ENCODE measurements around the gene SCGN.
"Not testable (repeated sequence)": the region's sequence is repeated elsewhere in the genome, so short reads cannot be mapped to it uniquely, and the experiment has no call there.

The SCGN gene

DNA sequence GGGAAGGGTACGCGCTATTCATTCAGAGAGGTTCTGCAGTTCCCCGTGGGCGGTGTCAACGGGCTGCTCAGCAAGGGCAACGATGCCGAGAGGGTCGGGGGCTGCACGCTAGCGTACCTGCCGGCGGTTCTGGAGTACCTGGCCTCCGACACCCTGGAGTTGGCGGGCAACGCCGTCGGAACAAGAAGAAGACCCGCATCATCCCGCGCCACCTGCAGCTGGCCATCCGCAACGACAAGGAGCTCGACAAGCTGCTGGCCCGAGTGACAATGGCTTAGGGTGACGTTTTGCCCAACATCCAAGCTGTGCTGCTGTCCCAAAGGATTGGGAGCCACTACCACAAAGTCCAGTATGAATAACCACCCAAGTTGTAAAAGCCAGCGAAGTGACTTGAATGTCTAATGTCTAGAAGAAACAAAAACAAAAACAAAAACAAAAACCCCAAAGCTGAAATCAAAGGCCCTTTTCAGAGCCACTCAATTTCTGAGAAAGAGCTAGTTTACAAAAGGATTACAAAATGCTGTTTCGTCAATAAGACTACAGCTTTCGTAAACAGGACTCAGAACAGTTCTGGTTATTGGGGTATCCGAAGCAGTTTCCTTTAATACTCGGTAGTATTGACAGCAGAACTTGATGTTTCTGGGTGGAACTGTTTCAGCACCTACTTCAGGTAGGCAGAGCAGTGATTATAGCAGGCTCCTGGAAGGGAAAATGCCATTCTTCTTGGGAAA, 80.6 kb downstream of the SCGN start:
- no peak for DNase-seq

DNA sequence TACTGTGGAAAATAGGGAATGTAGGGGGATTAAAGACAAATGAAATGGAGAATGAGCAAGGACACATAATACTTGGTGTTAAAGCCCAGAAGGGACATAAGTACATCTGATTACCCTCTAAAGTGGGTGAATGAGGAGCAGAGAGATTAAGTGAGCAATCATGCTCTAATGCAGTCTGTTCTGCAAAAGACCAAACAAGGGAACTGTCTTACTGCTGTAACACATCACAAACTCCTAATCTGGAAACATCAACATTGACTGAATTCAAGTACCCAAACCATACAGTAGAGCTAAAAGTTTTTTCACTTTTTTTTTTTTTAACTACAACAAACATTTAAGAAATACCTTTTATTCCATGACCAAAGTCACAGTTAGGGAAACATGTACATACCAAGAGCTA, 83.2 kb downstream of the SCGN start:
- DNase-seq, result no peak

DNA sequence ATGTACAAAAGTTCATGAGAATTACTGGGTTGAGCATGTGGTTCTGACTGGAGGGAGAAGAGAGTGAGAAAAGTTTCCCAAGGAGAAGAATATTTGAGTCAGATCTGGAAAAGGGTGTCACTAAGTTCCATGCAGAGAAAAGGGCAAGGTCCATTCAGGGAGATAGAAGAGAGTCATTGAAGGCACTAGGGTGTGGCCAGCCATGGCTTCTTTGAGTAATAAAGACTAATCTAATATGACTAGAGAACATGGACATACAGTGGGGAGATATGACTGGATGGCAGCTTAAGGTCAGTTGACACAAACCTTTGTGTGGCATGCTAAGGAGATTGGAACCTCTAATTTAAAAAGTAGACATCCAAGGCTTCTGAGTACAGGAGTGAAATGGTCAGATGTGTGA, 91.9 kb downstream of the SCGN start:
- no peak for DNase-seq

DNA sequence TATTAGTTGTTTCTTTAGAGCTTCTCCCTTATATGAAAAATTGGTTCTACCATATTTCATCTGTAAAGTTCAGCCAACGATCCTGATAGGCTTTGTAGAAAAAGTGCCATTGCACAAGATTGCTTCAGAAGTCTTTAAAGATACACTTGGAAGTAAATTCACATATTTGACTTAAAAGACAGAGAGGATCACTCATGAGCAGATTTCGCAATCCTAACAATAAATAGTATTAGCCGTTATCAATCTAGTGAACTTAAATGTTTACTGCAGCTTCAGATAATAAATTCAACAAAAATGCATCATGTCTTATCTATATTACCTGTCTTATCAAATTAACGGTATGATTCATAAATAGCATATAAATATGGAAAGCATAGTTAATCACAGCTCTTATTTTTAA, 93.8 kb downstream of the SCGN start:
- no peak for DNase-seq

DNA sequence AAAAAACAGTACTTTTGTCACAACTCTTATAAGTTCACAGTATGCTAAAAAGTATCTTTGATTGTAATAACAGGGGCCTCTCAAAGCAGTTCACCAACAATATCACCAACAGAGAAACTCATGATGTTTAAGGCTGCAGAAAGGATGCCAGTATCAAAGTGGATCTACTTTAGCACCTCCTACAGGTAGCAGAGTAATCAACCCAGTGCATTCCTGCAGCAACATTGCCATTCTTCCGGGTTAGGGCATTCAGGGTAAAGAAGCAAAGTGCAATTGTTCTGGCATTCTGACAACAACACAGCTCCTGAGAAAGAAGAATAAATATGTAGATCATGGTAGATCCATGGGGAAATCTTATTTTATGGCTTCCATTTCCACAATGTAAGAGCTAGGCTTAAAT, 95.0 kb downstream of the SCGN start:
- DNase-seq, result no peak

DNA sequence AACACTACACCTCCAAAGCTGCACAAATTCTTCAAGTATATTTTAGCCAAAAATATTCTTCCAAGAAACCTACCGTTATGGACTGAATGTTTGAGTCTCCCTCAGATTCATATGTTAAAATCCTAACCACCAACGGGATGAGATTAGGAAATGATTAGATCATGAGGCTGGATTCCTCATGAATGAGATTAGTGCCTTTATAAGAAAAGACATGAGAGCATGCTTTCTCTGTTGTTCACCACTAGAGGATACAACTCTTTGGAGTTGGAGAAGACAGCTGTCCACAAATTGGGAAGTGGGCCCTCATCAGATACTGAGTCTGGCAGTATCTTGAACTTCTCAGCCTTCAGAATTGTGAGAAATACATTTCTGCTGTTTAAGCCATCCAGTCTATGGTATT, 95.5 kb downstream of the SCGN start:
- no peak for DNase-seq

DNA sequence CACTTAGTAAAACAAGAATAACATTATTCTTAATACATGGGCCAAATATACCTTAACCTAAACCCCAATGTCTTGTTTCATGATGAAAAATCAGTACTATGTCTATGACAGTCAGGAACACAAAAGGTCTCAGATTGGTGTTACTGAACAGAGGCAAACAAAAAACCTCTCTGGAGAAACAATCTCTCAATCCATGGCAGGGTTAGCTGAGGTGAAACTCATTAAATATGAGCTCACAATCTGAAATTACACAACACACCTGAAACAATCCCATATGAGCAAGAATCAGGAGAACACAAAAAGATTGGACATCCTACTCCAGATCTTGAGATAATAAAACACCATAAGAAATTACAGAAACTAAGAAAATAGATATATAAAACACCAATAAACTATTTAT, 96.0 kb downstream of the SCGN start:
- DNase-seq, result no peak

DNA sequence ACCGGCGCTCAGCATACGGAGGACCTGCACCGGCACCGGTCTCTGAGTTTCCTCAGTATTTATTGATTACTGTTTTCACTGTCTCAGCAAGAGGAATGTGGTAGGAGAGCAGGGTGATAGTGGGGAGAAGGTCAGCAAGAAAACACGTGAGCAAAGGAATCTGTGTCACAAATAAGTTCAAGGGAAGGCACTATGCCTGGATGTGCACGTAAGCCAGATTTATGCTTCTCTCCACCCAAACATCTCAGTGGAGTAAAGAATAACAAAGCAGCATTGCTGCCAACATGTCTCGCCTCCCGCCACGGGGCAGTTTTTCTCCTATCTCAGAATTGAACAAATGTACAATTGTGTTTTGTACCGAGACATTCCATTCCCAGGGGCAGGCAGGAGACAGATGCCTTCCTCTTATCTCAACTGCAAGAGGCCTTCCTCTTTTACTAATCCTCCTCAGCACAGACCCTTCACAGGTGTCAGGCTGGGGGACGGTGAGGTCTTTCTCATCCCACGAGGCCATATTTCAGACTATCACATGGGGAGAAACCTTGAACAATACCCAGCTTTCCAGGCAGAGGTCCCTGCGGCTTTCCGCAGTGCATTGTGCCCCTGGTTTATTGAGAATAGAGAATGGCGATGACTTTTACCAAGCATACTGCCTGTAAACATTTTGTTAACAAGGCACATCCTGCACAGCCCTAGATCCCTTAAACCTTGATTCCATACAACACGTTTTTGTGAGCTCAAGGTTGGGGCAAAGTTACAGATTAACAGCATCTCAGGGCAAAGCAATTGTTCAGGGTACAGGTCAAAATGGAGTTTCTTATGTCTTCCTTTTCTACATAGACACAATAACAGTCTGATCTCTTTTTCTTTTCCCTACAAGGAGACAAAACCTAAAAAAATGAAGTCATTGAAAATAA, 96.8 kb downstream of the SCGN start:
- DNase-seq, result not testable (repeated sequence)

DNA sequence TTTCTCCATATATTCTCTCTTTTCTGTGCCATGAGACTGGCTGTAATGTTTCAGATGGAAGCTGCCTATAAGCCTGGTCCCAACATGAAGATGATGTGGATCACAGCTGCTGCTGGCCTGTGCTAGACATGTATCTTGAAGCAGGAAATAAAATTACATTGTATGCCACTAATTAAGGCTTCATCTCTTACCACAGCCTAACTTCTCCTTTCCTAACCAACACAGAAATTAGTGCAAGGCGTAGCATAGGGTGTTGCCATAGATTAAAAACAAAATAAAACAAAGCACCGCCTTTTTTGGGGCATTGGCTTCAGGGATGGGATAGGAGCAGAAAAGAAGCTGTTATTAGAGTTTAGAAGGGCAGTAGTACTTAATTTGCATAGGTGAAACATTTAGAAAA, 97.8 kb downstream of the SCGN start:
- DNase-seq, result no peak

DNA sequence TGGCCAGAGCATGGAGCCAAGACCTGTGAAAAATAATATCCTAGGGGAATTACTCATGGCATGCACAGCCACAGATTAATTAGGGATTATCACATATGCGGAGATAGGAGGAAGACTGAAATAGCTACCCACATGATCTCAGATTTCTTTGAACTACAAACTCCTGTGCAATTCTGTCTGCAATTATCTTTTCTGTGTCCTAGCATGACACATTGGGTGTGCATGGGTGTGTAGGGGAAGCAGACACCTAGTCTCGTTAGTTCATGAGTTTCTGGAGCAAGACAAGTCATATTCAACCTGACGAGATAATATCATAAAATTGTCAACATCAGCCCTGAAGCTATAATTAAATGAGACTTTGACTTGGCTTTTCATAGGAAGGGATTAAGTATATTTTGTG, 98.9 kb downstream of the SCGN start:
- no peak for DNase-seq

Data from activated T-cell treated with anti-CD3 and anti-CD28 coated beads, Interleukin-2, amount 50 U/mL, for 1 hour (primary cell).